Endodermal cell (in vitro differentiated cells): ENCODE results near the gene TUBGCP6. TPM values are rescaled to one million over a fixed set of nuclear protein-coding genes. Genes with fewer than 3 reads are reported as not detected.

Experiments
- DNase-seq: peaks from one replicate; pipeline ENCODE4 v3.0.0-alpha.2; 2017
- H3K27ac ChIP-seq: 2 replicates; pipeline ENCODE4 v1.5.1; 2013; ENCODE audit warnings: mild to moderate bottlenecking, low read depth, low read length, moderate library complexity
- H3K27me3 ChIP-seq: 2 replicates; pipeline ENCODE4 v1.6.1; 2013; ENCODE audit warnings: mild to moderate bottlenecking, low read length, moderate library complexity; ENCODE audit not compliant: insufficient read depth, control insufficient read depth, poor library complexity, severe bottlenecking
- H3K36me3 ChIP-seq: 2 replicates; pipeline ENCODE4 v1.7.0; 2013; ENCODE audit warnings: mild to moderate bottlenecking, low read length, moderate library complexity; ENCODE audit not compliant: control insufficient read depth, insufficient read depth
- H3K4me1 ChIP-seq: one replicate; pipeline ENCODE4 v1.7.0; 2013; ENCODE audit warnings: low read length; ENCODE audit not compliant: control insufficient read depth, insufficient read depth
- H3K4me3 ChIP-seq: 2 replicates; pipeline ENCODE4 v1.5.1; 2013; ENCODE audit warnings: mild to moderate bottlenecking, low read length, moderate library complexity
- H3K9ac ChIP-seq: 2 replicates; pipeline ENCODE4 v1.6.1; 2013; ENCODE audit warnings: mild to moderate bottlenecking, low read length, moderate library complexity; ENCODE audit not compliant: poor library complexity, severe bottlenecking; ENCODE audit errors: extremely low read depth
- H3K9me3 ChIP-seq: 2 replicates; pipeline ENCODE4 v1.6.1; 2013; ENCODE audit warnings: mild to moderate bottlenecking, low read length, moderate library complexity; ENCODE audit not compliant: control insufficient read depth
- H3K27ac Mint-ChIP-seq: 2 replicates; pipeline ENCODE4 v1.8.0; 2020; ENCODE audit warnings: mixed read lengths
- H3K27me3 Mint-ChIP-seq: 2 replicates; pipeline ENCODE4 v1.8.0; 2021; ENCODE audit warnings: mild to moderate bottlenecking, mixed read lengths; ENCODE audit not compliant: insufficient read depth
- H3K36me3 Mint-ChIP-seq: 2 replicates; pipeline ENCODE4 v1.8.0; 2020; ENCODE audit warnings: low read depth, mixed read lengths
- H3K4me1 Mint-ChIP-seq: 2 replicates; pipeline ENCODE4 v1.8.0; 2020; ENCODE audit warnings: mixed read lengths
- H3K4me3 Mint-ChIP-seq: 2 replicates; pipeline ENCODE4 v1.8.0; 2020; ENCODE audit warnings: mild to moderate bottlenecking, moderate library complexity, mixed read lengths
- H3K9me3 Mint-ChIP-seq: 2 replicates; pipeline ENCODE4 v1.8.0; 2020; ENCODE audit warnings: mild to moderate bottlenecking, mixed read lengths
- CTCF ChIP-seq: fragments of 200-600 bp; sonication (generic); conservative IDR thresholded peaks from 2 replicates; pipeline ENCODE4 v1.5.0; 2021; ENCODE audit warnings: antibody characterized with exemption, mild to moderate bottlenecking
- WGBS, 2 experiments: methylation state at CpG; one replicate each; pipeline versions ENCODE4 v1.1.5 to v1.1.7; 2013; ENCODE audit warnings: missing lambda C conversion rate in 2 of 2, mixed read lengths in 1 of 2; ENCODE audit not compliant: insufficient coverage in 1 of 2, insufficient read length in 1 of 2; 5-methylcytosine and 5-hydroxymethylcytosine counted together
- total RNA-seq, 2 donors: library from RNA; stranded (reverse); fragmentation: NEBNext Ultra II Directional in 1 of 2; extraction: Animal tissue kit (Norgen Biotek cat#: 25700) in 1 of 2; gene quantifications; 2 replicates in 1 of 2; 3 replicates in 1 of 2; pipeline ENCODE4 v1.2.1, GENCODE V29; 2021

Gene TUBGCP6
- total RNA-seq, 2 donors from 2014 or later = 43.7 to 46.0 TPM

DNA sequence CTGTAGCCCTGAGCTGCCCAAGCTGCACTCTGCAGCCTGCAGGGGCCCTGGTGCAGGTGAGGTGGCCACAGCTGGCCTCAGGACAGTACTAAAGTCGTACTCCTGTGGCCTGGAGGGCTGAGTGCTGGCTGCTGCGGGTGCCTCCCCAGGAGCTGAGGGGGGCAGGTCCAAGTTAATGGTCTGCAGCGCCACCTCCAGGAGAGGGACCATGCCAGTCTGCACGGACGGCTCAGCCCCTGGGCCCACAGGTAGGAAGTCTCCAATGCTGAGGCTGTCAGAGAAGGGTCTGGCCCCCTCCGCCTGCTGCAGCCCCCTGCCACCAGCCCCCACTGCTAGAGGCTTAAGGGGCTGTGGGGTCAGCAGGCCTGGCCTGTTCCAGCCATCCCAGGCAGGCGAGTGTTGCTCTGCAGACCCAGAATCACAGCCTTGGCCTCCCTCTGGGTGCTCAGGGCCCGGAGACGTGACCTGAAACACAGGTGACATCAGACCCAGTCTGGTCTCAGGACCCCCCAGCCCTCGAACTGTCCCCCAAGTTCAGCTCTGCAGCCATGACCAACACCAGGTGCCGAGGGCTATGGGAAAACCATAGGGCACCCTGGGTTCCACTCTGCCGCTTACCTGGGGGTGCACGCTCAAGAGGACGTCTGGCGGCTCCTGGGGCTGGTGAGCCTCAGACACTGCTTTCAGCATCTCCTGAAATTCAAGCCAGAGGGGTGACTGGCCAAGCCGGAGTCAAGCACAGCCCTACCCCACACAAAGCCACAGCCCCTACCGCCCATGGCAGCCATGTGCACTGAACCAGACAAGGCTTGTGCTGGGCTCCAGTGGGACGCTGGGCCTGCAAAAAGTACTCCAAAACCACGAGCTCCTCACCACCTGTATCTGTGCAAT lies 23.2 kb downstream of the TUBGCP6 start:
- no peaks in the 10 kb centered on the region for H3K9me3 Mint-ChIP-seq
- peaks cover 34% of the 10 kb centered on the region for H3K36me3 ChIP-seq
- no peak overlapping the region for H3K4me3 Mint-ChIP-seq
- peak; percentile 38 for TF ChIP-seq CTCF
- H3K27ac ChIP-seq = no peak overlapping the region
- no peak overlapping the region for H3K4me3 ChIP-seq
- no peaks in the 10 kb centered on the region for H3K27me3 ChIP-seq
- H3K9me3 ChIP-seq = no peaks in the 10 kb centered on the region
- no peak overlapping the region for H3K27ac Mint-ChIP-seq
- 89 to 90% methylated on average over 5 to 19 of the region's 19 CpGs for WGBS, 2 experiments
- H3K4me1 Mint-ChIP-seq = no peaks in the 10 kb centered on the region
- H3K27me3 Mint-ChIP-seq = no peaks in the 10 kb centered on the region
- H3K9ac ChIP-seq = no peak overlapping the region
- H3K4me1 ChIP-seq = no peaks in the 10 kb centered on the region
- peak; percentile 63 for DNase-seq
- peaks cover 64% of the 10 kb centered on the region for H3K36me3 Mint-ChIP-seq

- peaks cover 66% of the 10 kb centered on the region for H3K36me3 Mint-ChIP-seq
- no peaks in the 10 kb centered on the region for H3K9me3 Mint-ChIP-seq
- H3K4me3 Mint-ChIP-seq = no peak overlapping the region
- Histone ChIP-seq H3K9me3 (no peaks in the 10 kb centered on the region), H3K4me1 (no peaks in the 10 kb centered on the region), H3K4me3 (no peak overlapping the region), H3K27me3 (no peaks in the 10 kb centered on the region), H3K9ac (no peak overlapping the region), H3K27ac (no peak overlapping the region), H3K36me3 (peaks cover 43% of the 10 kb centered on the region)
- H3K27ac Mint-ChIP-seq = no peak overlapping the region
- WGBS, 2 experiments = 95 to 96% methylated on average over 38 to 45 of the region's 45 CpGs
- no peak for TF ChIP-seq CTCF
- peak; percentile 35 for DNase-seq
- no peaks in the 10 kb centered on the region for H3K4me1 Mint-ChIP-seq
- no peaks in the 10 kb centered on the region for H3K27me3 Mint-ChIP-seq
Measured at GRCh38 chr22:50220603-50221409, 24.0 kb downstream of the TUBGCP6 start.

GRCh38 chr22:50219800-50220602 lies 24.8 kb downstream of the TUBGCP6 start:
- H3K4me1 ChIP-seq = no peaks in the 10 kb centered on the region
- Mint-ChIP-seq H3K36me3 (peaks cover 67% of the 10 kb centered on the region), H3K27me3 (no peaks in the 10 kb centered on the region), H3K4me1 (no peaks in the 10 kb centered on the region), H3K4me3 (no peak overlapping the region), H3K27ac (no peak overlapping the region), H3K9me3 (no peaks in the 10 kb centered on the region)
- no peaks in the 10 kb centered on the region for H3K27me3 ChIP-seq
- no peak for TF ChIP-seq CTCF
- no peak overlapping the region for H3K27ac ChIP-seq
- peaks cover 49% of the 10 kb centered on the region for H3K36me3 ChIP-seq
- 93 to 97% methylated on average over 15 to 25 of the region's 25 CpGs for WGBS, 2 experiments
- peak; percentile 27 for DNase-seq
- no peak overlapping the region for H3K9ac ChIP-seq
- no peaks in the 10 kb centered on the region for H3K9me3 ChIP-seq
- no peak overlapping the region for H3K4me3 ChIP-seq
